Iris pigment epithelial cell (primary cell): ENCODE results near the gene SPECC1L.

ENCODE experiments used
- DNase-seq: peaks from one replicate; pipeline ENCODE4 v3.0.0-alpha.2; 2011; ENCODE audit warnings: low read depth

SPECC1L gene

GRCh38 chr22:24322522-24322921 is 51.9 kb downstream of the SPECC1L start:
- DNase-seq: no peak

- no peak for DNase-seq
Measured at GRCh38 chr22:24323233-24323632, 52.6 kb downstream of the SPECC1L start.

GRCh38 chr22:24323695-24324094 is 53.1 kb downstream of the SPECC1L start:
- DNase-seq: no peak

GRCh38 chr22:24324137-24324536 is 53.5 kb downstream of the SPECC1L start:
- DNase-seq: no peak

GRCh38 chr22:24325105-24325757 is 54.6 kb downstream of the SPECC1L start:
- DNase-seq: peak; percentile 91

GRCh38 chr22:24326266-24326665 is 55.6 kb downstream of the SPECC1L start:
- no peak for DNase-seq

- DNase-seq: no peak
Measured at GRCh38 chr22:24327832-24328231, 57.2 kb downstream of the SPECC1L start.

- no peak for DNase-seq
Measured at GRCh38 chr22:24329453-24329852, 58.8 kb downstream of the SPECC1L start.

GRCh38 chr22:24330636-24331035 is 60.0 kb downstream of the SPECC1L start:
- DNase-seq: peak; percentile 26

- DNase-seq: peak; percentile 63
Measured at GRCh38 chr22:24331468-24332440, 61.1 kb downstream of the SPECC1L start.

- peak; percentile 80 for DNase-seq
Measured at GRCh38 chr22:24333301-24333700, 62.7 kb downstream of the SPECC1L start.

GRCh38 chr22:24335496-24335895 is 64.9 kb downstream of the SPECC1L start:
- no peak for DNase-seq

GRCh38 chr22:24337894-24338645 is 67.4 kb downstream of the SPECC1L start:
- DNase-seq: no peak

- peak; percentile 49 for DNase-seq
Measured at GRCh38 chr22:24338726-24339451, 68.3 kb downstream of the SPECC1L start.

- no peak for DNase-seq
Measured at GRCh38 chr22:24339452-24339747, 68.8 kb downstream of the SPECC1L start.

GRCh38 chr22:24341627-24342026 is 71.0 kb downstream of the SPECC1L start:
- no peak for DNase-seq

GRCh38 chr22:24350627-24351026 is 80.0 kb downstream of the SPECC1L start:
- DNase-seq: no peak

- DNase-seq: no peak
Measured at GRCh38 chr22:24353121-24353520, 82.5 kb downstream of the SPECC1L start.

- peak; percentile 34 for DNase-seq
Measured at GRCh38 chr22:24355574-24355973, 84.9 kb downstream of the SPECC1L start.

GRCh38 chr22:24357547-24357946 is 86.9 kb downstream of the SPECC1L start:
- DNase-seq: no peak

GRCh38 chr22:24358105-24358836 is 87.6 kb downstream of the SPECC1L start:
- DNase-seq: no peak
